Measurements from ENCODE around the gene SOX13.

- TF ChIP-seq, protein P1, sequence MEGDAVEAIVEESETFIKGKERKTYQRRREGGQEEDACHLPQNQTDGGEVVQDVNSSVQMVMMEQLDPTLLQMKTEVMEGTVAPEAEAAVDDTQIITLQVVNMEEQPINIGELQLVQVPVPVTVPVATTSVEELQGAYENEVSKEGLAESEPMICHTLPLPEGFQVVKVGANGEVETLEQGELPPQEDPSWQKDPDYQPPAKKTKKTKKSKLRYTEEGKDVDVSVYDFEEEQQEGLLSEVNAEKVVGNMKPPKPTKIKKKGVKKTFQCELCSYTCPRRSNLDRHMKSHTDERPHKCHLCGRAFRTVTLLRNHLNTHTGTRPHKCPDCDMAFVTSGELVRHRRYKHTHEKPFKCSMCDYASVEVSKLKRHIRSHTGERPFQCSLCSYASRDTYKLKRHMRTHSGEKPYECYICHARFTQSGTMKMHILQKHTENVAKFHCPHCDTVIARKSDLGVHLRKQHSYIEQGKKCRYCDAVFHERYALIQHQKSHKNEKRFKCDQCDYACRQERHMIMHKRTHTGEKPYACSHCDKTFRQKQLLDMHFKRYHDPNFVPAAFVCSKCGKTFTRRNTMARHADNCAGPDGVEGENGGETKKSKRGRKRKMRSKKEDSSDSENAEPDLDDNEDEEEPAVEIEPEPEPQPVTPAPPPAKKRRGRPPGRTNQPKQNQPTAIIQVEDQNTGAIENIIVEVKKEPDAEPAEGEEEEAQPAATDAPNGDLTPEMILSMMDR (IDR thresholded peaks at IDR 0.05) = no peak
- TF ChIP-seq EP300 (IDR thresholded peaks at IDR 0.05; ENCODE audit: low read depth) = no peak
Observed at GRCh38 chr1:204139088-204139487, 66.2 kb downstream of the SOX13 start.

Data from transverse colon (tissue), 3 donors.